H1 (cell line): ENCODE data around the gene RPL3. TPM values are rescaled to one million over a fixed set of nuclear protein-coding genes. Genes with fewer than 3 reads are reported as not detected.

Source experiments
- CTCF ChIA-PET: fragments of 300-600 bp; sonication (Branson Sonifier 250); formaldehyde crosslinking; loops from one replicate; lab custom pipeline; 2021; ENCODE audit not compliant: partially characterized antibody; lab: Charles Lee
- POLR2A ChIA-PET: fragments of 300-600 bp; sonication (Branson Sonifier 250); formaldehyde crosslinking; loops from one replicate; lab custom pipeline; 2021; ENCODE audit warnings: inconsistent platforms; ENCODE audit not compliant: partially characterized antibody; lab: Charles Lee
- DNase-seq, 2 experiments: peaks; one replicate each; pipeline versions ENCODE4 v3.0.0 to v3.0.0-alpha.2; 2010 to 2022; ENCODE audit warnings: low spot score in 2 of 2, low read depth in 1 of 2, mixed read lengths in 1 of 2
- FAIRE-seq: peaks from 2 replicates; lab custom pipeline; 2011; peaks lifted over from hg19 to GRCh38; lab: Jason Lieb, UNC
- H2AFZ ChIP-seq: 2 replicates; pipeline ENCODE4 v1.8.1; 2012; ENCODE audit warnings: low read length, inconsistent platforms
- H2AK5ac ChIP-seq: 2 replicates; pipeline ENCODE4 v1.6.1; 2013; ENCODE audit warnings: low read depth, low read length
- H2BK120ac ChIP-seq: replicated peaks from 2 replicates; pipeline ENCODE3; 2013; ENCODE audit warnings: low read depth, low read length, inconsistent platforms
- H2BK12ac ChIP-seq: 2 replicates; pipeline ENCODE4 v1.6.1; 2013; ENCODE audit warnings: low read depth, low read length
- H2BK15ac ChIP-seq: 2 replicates; pipeline ENCODE4 v1.6.1; 2013; ENCODE audit warnings: low read length
- H2BK20ac ChIP-seq: 2 replicates; pipeline ENCODE4 v1.6.1; 2013; ENCODE audit warnings: low read length
- H2BK5ac ChIP-seq: 2 replicates; pipeline ENCODE4 v1.6.1; 2013; ENCODE audit warnings: low read depth, low read length
- H3K14ac ChIP-seq: 2 replicates; pipeline ENCODE4 v1.6.1; 2013; ENCODE audit warnings: inconsistent platforms; ENCODE audit not compliant: insufficient read length
- H3K18ac ChIP-seq: 2 replicates; pipeline ENCODE4 v1.6.1; 2013; ENCODE audit warnings: low read length; ENCODE audit errors: extremely low read depth
- H3K23ac ChIP-seq: 2 replicates; pipeline ENCODE4 v1.6.1; 2013; ENCODE audit warnings: inconsistent platforms; ENCODE audit not compliant: insufficient read length
- H3K23me2 ChIP-seq: 2 replicates; pipeline ENCODE4 v1.6.1; 2013; ENCODE audit warnings: low read depth, low read length
- H3K27ac ChIP-seq: 2 replicates; pipeline ENCODE4 v1.6.1; 2011; ENCODE audit warnings: low read depth, low read length, inconsistent platforms
- H3K27me3 ChIP-seq, 4 experiments: replicated peaks in 1 of 4; 1 replicate in 1 of 4; 2 replicates in 3 of 4; pipeline versions ENCODE4 v1.6.1 to v1.8.1; 2011 to 2013; ENCODE audit warnings: low read length in 3 of 4, mild to moderate bottlenecking in 3 of 4, inconsistent platforms in 2 of 4, mixed read lengths in 2 of 4, moderate library complexity in 1 of 4; ENCODE audit not compliant: control insufficient read depth in 3 of 4, insufficient read depth in 3 of 4; ENCODE audit errors: extremely low read depth in 1 of 4
- H3K36me3 ChIP-seq, 4 experiments: 2 replicates each; pipeline versions ENCODE4 v1.6.1 to v1.8.1; 2011 to 2013; ENCODE audit warnings: mild to moderate bottlenecking in 4 of 4, low read length in 3 of 4, moderate library complexity in 2 of 4, control low read depth in 1 of 4, inconsistent platforms in 1 of 4; ENCODE audit not compliant: insufficient read depth in 4 of 4, control insufficient read depth in 2 of 4
- H3K4ac ChIP-seq: replicated peaks from 2 replicates; pipeline ENCODE3; 2013; ENCODE audit warnings: low read length, low read depth, mixed read lengths, inconsistent platforms; ENCODE audit not compliant: insufficient read length
- H3K4me1 ChIP-seq, 4 experiments: replicated peaks in 1 of 4; 1 replicate in 1 of 4; 2 replicates in 3 of 4; pipeline versions ENCODE4 v1.6.1 to v1.8.1; 2011 to 2013; ENCODE audit warnings: low read length in 3 of 4, inconsistent platforms in 2 of 4, mixed read lengths in 1 of 4; ENCODE audit not compliant: insufficient read depth in 4 of 4, control insufficient read depth in 3 of 4
- H3K4me2 ChIP-seq, 2 experiments: 2 replicates each; pipeline versions ENCODE4 v1.6.1 to v1.8.1; 2011 to 2013; ENCODE audit warnings: low read depth in 2 of 2, low read length in 2 of 2, control low read depth in 1 of 2, inconsistent platforms in 1 of 2, mild to moderate bottlenecking in 1 of 2; ENCODE audit not compliant: insufficient read depth in 1 of 2
- H3K4me3 ChIP-seq, 4 experiments: fragments of 200-600, 300-600 bp in 1 of 4; sonication (generic), shearing (Covaris generic), sonication (Bioruptor Twin) in 1 of 4; 2 replicates each; pipeline versions ENCODE4 v1.5.1 to v1.8.1; 2011 to 2016; ENCODE audit warnings: low read length in 4 of 4, low read depth in 3 of 4, control low read depth in 2 of 4, inconsistent platforms in 2 of 4, mild to moderate bottlenecking in 2 of 4, mixed read lengths in 1 of 4, moderate library complexity in 1 of 4; ENCODE audit not compliant: insufficient read depth in 2 of 4; ENCODE audit errors: extremely low read depth in 1 of 4
- H3K56ac ChIP-seq: replicated peaks from 2 replicates; pipeline ENCODE3; 2013; ENCODE audit warnings: low read depth, mild to moderate bottlenecking, mixed read lengths, low read length, inconsistent platforms; ENCODE audit not compliant: insufficient read length
- H3K79me1 ChIP-seq: 2 replicates; pipeline ENCODE4 v1.6.1; 2013; ENCODE audit warnings: low read depth, low read length, control low read depth
- H3K79me2 ChIP-seq, 2 experiments: 2 replicates each; pipeline versions ENCODE4 v1.6.1 to v1.8.1; 2012 to 2013; ENCODE audit warnings: low read length in 2 of 2, mild to moderate bottlenecking in 2 of 2, inconsistent platforms in 1 of 2; ENCODE audit not compliant: insufficient read depth in 2 of 2, control insufficient read depth in 1 of 2
- H3K9ac ChIP-seq, 4 experiments: replicated peaks in 1 of 4; 1 replicate in 1 of 4; 2 replicates in 3 of 4; pipeline versions ENCODE4 v1.6.1 to v1.8.1; 2011 to 2013; ENCODE audit warnings: low read depth in 3 of 4, low read length in 3 of 4, control low read depth in 2 of 4, mild to moderate bottlenecking in 2 of 4, moderate library complexity in 2 of 4, inconsistent platforms in 1 of 4; ENCODE audit errors: extremely low read depth in 1 of 4
- H3K9me3 ChIP-seq, 2 experiments: 2 replicates each; pipeline versions ENCODE4 v1.6.1 to v1.8.1; 2012 to 2013; ENCODE audit warnings: mild to moderate bottlenecking in 2 of 2, moderate library complexity in 2 of 2, control low read depth in 1 of 2, inconsistent platforms in 1 of 2, low read depth in 1 of 2, low read length in 1 of 2, mixed read lengths in 1 of 2; ENCODE audit not compliant: insufficient read depth in 2 of 2
- H4K20me1 ChIP-seq, 2 experiments: replicated peaks in 1 of 2; 2 replicates each; pipeline versions ENCODE3 to v1.8.1; 2011 to 2013; ENCODE audit warnings: inconsistent platforms in 2 of 2, low read length in 2 of 2, mild to moderate bottlenecking in 1 of 2; ENCODE audit not compliant: insufficient read depth in 2 of 2, control insufficient read depth in 1 of 2
- H4K5ac ChIP-seq: 2 replicates; pipeline ENCODE4 v1.6.1; 2013; ENCODE audit warnings: low read length, low read depth, mixed read lengths, inconsistent platforms; ENCODE audit not compliant: insufficient read length
- H4K8ac ChIP-seq: 2 replicates; pipeline ENCODE4 v1.8.0; 2013; ENCODE audit warnings: mild to moderate bottlenecking, moderate library complexity, low read length, inconsistent platforms; ENCODE audit not compliant: insufficient read depth; ENCODE audit errors: extremely low read depth
- H4K91ac ChIP-seq: replicated peaks from 2 replicates; pipeline ENCODE3; 2013; ENCODE audit warnings: low read length, mixed read lengths, inconsistent platforms; ENCODE audit not compliant: insufficient read length
- BACH1 ChIP-seq: IDR thresholded peaks from 2 replicates; pipeline ENCODE4 v1.6.1; 2012; ENCODE audit warnings: low read length, improper control_type of control experiment
- CHD1 ChIP-seq: IDR thresholded peaks from 2 replicates; pipeline ENCODE4 v1.6.1; 2012; ENCODE audit warnings: low read depth, low read length, improper control_type of control experiment
- EP300 ChIP-seq, 2 experiments: IDR thresholded peaks; 1 replicate in 1 of 2; 2 replicates in 1 of 2; pipeline ENCODE4 v1.6.1; 2011 to 2012; ENCODE audit warnings: low read depth in 2 of 2, low read length in 2 of 2, mild to moderate bottlenecking in 2 of 2, borderline replicate concordance in 1 of 2, inconsistent platforms in 1 of 2, moderate library complexity in 1 of 2
- KDM4A ChIP-seq: IDR thresholded peaks from one replicate; pipeline ENCODE4 v1.7.1; 2012; ENCODE audit warnings: low read depth, mild to moderate bottlenecking, moderate library complexity, low read length, inconsistent platforms; ENCODE audit not compliant: severe bottlenecking
- POLR2A ChIP-seq, 2 experiments: IDR thresholded peaks; 1 replicate in 1 of 2; 2 replicates in 1 of 2; pipeline ENCODE4 v1.6.1; 2011; ENCODE audit warnings: low read depth in 2 of 2, low read length in 2 of 2, mild to moderate bottlenecking in 2 of 2; ENCODE audit errors: control extremely low read depth in 1 of 2
- RXRA ChIP-seq: IDR thresholded peaks from 2 replicates; pipeline ENCODE4 v1.6.1; 2011; ENCODE audit warnings: low read depth, mild to moderate bottlenecking, low read length, moderate library complexity; ENCODE audit not compliant: insufficient read depth
- SIX5 ChIP-seq: IDR thresholded peaks from 2 replicates; pipeline ENCODE4 v1.6.1; 2011; ENCODE audit warnings: mild to moderate bottlenecking, low read depth, low read length
- SP2 ChIP-seq: IDR thresholded peaks from 2 replicates; pipeline ENCODE4 v1.6.1; 2012; ENCODE audit warnings: mild to moderate bottlenecking, low read length, inconsistent platforms
- whole genome bisulfite sequencing, 2 experiments: shearing (Covaris generic) in 1 of 2; methylation state at CpG; one replicate each; pipeline versions ENCODE4 v1.1.6 to v1.1.7; 2013 to 2015; ENCODE audit warnings: low lambda C conversion rate in 2 of 2, mixed read lengths in 2 of 2, inconsistent platforms in 1 of 2, low coverage in 1 of 2, missing lambda C conversion rate in 1 of 2; ENCODE audit not compliant: insufficient replicate concordance in 2 of 2, insufficient coverage in 1 of 2, insufficient read length in 1 of 2; ENCODE audit errors: extremely low coverage in 1 of 2, missing lambda C conversion rate in 1 of 2; 5-methylcytosine and 5-hydroxymethylcytosine counted together
- polyA plus RNA-seq, 7 experiments: library from polyadenylated mRNA; depleted of rRNA in 3 of 7; stranded (reverse) in 5 of 7; unstranded in 2 of 7; fragments of >200 nt in 5 of 7; fragments of 200-250 nt in 2 of 7; gene quantifications; 1 replicate in 5 of 7; 2 replicates in 1 of 7; 4 replicates in 1 of 7; pipeline versions ENCODE4 v1.2.1 to v1.2.3, GENCODE V29; 2011 to 2013; ENCODE audit warnings: missing spikeins in 2 of 7, mixed read lengths in 2 of 7
- total RNA-seq: library from RNA; stranded (reverse); fragmentation: NEBNext Ultra II Directional; extraction: Animal tissue kit (Norgen Biotek cat#: 25700); gene quantifications from 2 replicates; pipeline ENCODE4 v1.2.1, GENCODE V29; 2021

The RPL3 gene
- total and polyA plus RNA-seq, 2 of the 8 experiments (the other 6 are each of a cell fraction or from before 2014, with no cell fraction given), result 2,865 to 5,466 TPM

DNA sequence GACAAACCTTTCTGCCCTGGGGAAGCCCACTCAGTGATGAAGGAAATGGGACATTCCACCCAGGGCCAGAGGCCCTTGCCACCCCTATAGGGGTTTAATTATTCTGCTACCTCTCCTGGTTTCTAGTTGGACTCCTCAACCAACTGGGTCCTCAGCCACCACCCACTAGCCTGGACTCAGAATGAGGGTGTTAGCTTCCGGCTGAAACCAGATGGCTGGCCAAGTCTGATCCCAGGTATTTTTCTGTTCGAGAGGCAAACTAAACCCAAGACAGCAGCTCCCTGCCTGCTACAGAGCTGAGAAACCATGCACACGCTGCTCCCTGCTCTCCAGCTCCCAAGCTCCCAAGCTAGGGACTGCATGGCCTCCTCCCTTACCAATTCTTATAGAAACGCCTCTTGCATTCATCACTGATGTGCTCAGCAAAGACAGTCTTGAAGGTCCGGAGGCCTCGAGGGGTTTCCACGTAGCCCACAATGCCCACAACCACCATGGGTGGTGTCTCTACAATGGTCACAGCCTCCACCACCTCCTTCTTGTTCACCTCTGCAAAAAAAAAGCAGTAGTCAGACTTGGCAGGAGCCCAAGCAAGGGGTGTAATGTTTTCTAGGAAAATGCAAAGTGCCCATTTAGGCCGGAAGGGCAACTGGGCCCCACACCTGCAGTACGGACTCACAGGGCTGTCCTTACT is 2.2 kb downstream of the RPL3 start:
- Histone ChIP-seq H2AK5ac (no peak overlapping the region), H3K4me1 (peaks cover 0 to 21% (median 3%) of the 10 kb centered on the region in 4 experiments; a peak in 6 of 7 replicates), H3K36me3 (peaks cover 52 to 67% (median 61%) of the 10 kb centered on the region in 4 experiments), H3K9me3 (no peaks in the 10 kb centered on the region), H2BK12ac (no peak overlapping the region), H2BK120ac (no peak overlapping the region), H3K79me1 (peaks cover 3% of the 10 kb centered on the region), H3K4me2 (peak overlapping the region; percentile 82 to 91), H3K4me3 (peak overlapping the region; percentile 95 to 99 (median 98); a peak in 7 of 8 replicates), H3K23ac (no peak overlapping the region), H3K9ac (peak overlapping the region in 3 of 4 experiments; percentile 26 to 98 (median 96); a peak in 6 of 7 replicates), H3K23me2 (peaks cover 10% of the 10 kb centered on the region), H3K27me3 (no peaks in the 10 kb centered on the region), H3K18ac (no peak overlapping the region), H3K4ac (no peak overlapping the region), H2BK15ac (no peak overlapping the region), H2BK20ac (no peak overlapping the region), H3K79me2 (peaks cover 11 to 42% of the 10 kb centered on the region in 2 experiments), H4K91ac (no peak overlapping the region), H3K27ac (0 out of 2 replicates have a peak overlapping the region, but pooled peaks have one; percentile 3), H3K56ac (no peak overlapping the region), H2AFZ (no peak overlapping the region), H2BK5ac (no peak overlapping the region), H4K8ac (peak overlapping the region; percentile 19), H4K5ac (no peak overlapping the region), H3K14ac (no peak overlapping the region), H4K20me1 (peaks cover 43 to 46% of the 10 kb centered on the region in 2 experiments)
- peak; percentile 51 to 63 for TF ChIP-seq POLR2A (IDR thresholded peaks at IDR 0.05; ENCODE audit: control extremely low read depth in 1 of 2, low read depth in 2 of 2, low read length in 2 of 2)
- TF ChIP-seq BACH1, result no peak
- no peak for TF ChIP-seq SP2
- no peak for TF ChIP-seq RXRA
- TF ChIP-seq CHD1, result no peak
- peak; percentile 9; the same call in 1 of the 2 replicates for TF ChIP-seq SIX5
- no peak for TF ChIP-seq EP300 (IDR thresholded peaks at IDR 0.05; ENCODE audit: borderline replicate concordance in 1 of 2, low read depth in 2 of 2, low read length in 2 of 2)
- TF ChIP-seq KDM4A, result peak; percentile 29
- ChIA-PET CTCF (interaction anchor here (0.5 to 6.2 kb wide), 27 partner anchors 7 to 548 kb away, joined by 3 to 37 read pairs (median 5); no protein-coding TSS in a partner anchor), POLR2A (interaction anchor here (0.6 to 16.9 kb wide), 49 partner anchors 19 to 916 kb away, joined by 3 to 692 read pairs (median 6); partner anchors contain the start of genes ATF4, SYNGR1 and TAB1)
- 79% methylated on average over 9 of the region's 9 CpGs; no CpG with 5 or more reads in 1 of the 2 experiments for WGBS, 2 experiments
- FAIRE-seq (no peak), DNase-seq (no peak)
